ENCODE measurements around the gene PLXNA4.
A peak's percentile ranks its signal among the peaks of the same experiment; 100 is the strongest.

Gene PLXNA4

DNA sequence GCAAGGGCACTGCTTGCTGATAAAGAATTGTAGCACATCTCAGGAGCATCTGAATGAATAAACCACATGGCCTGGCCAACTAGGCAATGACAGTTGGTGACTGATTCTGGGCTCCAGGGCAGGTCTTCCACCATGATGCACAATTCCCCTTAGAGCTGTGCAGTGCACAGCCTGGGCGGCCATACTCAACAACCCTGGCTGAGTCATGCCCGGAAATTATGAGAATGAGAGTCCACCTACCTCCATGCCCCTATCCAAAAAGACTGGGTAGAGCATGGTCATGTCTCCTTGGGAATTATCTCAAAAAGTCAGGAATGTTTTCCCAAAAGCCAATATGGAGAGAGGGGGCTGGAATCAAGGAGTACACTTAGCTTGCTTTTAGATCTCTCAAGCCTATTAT, 425.6 kb downstream of the PLXNA4 start:
- DNase-seq (ENCODE audit: low read depth, low spot score), result no peak

DNA sequence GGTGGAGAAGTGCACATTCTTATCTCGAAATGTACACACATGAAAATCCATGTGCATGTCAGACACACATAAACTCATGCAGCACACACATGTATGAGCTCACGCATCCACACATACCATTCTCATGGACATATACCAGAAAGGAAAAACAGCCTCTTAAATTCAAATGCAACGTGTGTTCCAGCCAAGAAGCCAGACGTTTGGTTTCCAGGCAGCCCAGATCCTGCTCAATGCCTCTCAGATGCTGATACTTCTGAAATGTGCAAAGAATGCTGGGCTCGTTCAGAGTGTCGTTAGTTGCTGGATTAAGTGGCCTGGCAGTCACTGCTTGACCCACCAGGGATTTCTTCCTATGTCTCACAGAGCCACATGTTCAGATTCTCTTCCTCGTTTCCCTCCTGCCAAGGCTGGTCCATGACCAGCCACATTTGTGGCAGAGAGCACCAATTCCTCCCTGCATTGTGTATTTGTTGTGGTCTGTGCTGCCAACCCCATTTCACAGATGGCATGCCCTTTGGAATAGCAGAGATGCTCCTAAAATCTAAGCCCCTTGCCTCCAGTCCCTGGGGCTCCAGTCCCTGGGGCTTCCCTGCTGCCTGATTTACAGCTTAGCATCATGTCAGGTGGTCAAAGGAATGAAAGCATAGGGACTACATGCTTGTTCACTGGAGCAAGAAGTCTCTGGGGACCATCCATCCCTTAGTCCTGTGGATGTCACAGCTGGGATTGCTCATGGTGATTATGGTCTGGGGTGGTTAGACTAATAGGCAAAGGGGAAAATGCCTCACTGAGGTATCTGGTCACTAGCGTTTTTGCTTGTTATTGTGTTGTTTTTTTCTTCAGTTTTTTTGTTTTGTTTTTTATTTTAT, 426.6 kb downstream of the PLXNA4 start:
- no peak for DNase-seq (ENCODE audit: low read depth, low spot score)

DNA sequence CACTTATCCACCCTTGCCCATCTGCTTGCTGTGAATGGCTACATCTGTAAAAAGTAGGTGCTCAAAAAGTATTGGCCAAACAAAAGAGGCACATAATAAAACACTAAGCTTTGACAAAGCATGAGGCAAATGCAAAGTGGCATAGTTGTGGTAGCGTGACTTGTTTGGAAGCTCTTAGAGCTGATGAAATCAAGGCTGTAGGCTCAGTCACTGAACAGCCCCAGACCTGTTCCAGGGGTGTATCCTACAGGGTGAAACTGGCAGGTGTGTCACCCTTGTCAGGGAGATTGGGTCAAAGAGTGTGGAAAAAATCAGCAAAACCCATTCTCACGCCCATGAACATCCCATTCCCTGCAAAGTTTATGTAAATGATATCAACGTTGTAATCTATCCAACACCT, 427.4 kb downstream of the PLXNA4 start:
- DNase-seq (ENCODE audit: low read depth, low spot score), result no peak

DNA sequence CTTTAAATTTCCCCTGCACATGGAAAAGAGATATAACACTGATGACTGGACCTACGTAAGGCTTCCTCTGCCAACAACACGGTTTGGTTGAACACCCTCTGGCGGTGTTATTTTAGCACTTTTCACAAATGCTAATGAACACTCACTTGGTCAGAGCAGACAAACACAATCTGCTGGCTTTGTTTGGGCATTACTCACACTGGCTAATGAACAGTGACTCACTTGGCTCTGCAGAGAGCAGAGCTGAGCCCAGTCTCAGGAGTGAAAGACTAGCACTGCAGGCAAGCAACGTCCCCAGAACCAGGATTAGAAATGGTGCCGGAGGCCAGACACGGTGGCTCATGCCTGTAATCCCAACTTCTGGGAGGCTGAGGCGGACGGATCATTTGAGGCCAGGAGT, 430.8 kb downstream of the PLXNA4 start:
- DNase-seq (ENCODE audit: low read depth, low spot score), result peak; percentile 97

DNA sequence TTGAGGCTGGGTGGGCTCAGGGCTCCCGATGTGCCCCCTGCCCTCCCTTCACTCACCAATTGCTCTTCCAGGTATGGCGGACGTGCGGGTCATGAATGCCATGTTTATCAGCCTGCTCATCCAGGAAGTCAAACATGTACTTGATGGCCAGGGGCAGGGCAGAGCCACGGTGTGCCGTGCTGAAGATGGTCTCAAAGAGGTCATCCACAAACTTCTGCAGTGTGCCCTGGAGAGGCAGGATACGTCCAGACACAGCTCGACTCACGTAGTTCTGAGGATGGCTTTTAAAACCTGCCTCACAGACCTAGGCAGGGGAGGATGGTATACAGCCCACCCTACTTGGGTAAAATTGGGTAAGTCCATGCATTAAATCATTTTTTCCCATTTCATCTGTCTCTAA, 431.2 kb downstream of the PLXNA4 start:
- no peak for DNase-seq (ENCODE audit: low read depth, low spot score)

DNA sequence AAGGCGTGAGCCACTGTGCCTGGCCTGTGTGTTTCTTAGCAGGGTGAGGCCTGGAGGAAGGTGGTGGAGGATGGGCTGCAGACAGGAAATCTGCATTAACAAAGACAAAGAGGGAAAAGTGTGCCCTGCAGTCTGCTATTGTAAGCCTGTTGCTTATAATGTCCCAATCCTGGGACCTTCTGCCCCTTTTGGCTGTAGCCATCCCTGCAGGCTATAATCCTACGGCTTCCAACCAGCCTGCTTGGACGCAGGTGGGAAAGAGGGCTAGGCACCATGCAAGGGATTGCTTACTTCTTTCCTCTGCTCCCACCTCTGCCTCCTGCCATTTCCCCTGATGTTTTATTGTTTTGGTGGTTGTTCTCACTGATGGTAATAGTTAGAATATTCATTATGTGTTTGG, 434.3 kb downstream of the PLXNA4 start:
- no peak for DNase-seq (ENCODE audit: low read depth, low spot score)

DNA sequence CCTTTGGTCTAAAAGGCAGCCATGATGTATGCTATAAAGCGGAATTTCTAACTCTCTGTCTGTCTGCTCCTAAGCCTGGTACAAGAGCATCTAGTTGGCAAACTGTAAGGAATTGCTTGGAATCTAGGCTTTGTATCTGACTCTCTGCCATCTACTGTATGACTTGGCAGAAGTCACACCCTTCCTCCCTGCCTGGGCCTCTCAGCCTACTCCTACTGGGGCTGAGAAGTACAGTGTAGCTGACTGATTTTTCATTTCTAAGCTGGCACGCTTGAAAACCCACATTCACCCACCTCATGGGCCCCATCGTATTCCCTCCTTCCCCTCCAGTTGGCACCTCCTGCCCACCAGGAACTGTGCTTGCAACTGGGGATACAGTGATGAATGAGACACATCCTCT, 435.2 kb downstream of the PLXNA4 start:
- DNase-seq (ENCODE audit: low read depth, low spot score), result peak; percentile 54

DNA sequence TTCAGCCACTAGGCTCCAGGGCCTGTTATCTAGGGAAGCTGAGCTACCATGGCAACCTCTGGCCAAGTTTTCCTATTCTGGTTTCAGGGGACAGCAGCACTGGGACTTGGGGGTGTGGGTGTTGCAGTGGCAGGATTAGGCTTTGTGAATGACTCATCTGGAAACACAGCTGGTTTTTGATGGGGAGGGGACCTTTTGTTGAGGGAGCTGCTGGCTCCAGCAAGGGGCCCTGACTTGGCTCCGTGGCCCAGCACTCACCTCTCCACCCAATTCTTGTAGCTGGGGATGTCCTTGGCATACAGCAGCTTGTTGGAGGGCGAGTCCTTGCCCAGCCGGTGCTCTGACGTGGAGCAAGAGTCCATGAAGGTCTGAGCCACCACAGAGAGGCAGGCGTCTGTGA, 435.9 kb downstream of the PLXNA4 start:
- DNase-seq (ENCODE audit: low read depth, low spot score), result peak; percentile 22

DNA sequence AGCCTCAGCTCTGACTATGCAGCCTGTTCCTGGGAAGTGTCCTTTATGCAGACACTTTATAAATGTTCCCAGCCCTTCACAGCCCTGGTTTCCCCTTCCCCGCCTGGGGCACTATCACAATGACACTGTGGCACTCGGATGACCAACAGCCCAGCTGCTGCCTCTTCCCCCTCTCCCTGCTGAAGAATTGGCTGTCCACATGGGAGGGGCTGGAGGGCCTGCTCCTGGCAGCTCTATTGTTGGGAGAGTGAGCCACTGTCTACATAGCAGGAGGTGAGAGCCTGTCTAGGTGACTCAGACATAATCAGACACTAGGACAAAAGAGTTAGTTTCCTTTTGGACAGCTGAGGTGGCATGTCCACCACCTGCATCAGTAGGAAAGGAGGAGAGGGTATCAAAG, 437.5 kb downstream of the PLXNA4 start:
- peak; percentile 57 for DNase-seq (ENCODE audit: low read depth, low spot score)

DNA sequence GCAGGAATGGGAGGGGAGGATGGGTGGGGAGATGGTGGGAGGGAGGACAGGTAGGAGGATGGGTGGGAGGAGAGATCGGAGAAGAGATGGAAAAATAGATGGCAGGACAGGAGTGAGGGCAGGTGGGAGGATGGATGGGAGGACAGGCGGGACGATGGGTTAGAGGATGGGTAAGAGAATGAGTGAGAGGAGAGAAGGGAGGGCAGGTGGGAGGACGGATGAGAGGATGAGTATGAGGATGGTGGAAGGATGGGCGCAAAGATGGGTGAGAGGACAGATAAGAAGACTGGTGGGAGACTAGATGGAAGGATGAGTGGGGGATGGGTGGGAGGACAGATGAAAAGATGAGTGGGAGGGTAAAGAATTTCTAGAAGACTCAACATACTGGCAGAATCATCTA, 438.6 kb downstream of the PLXNA4 start:
- no peak for DNase-seq (ENCODE audit: low read depth, low spot score)

DNA sequence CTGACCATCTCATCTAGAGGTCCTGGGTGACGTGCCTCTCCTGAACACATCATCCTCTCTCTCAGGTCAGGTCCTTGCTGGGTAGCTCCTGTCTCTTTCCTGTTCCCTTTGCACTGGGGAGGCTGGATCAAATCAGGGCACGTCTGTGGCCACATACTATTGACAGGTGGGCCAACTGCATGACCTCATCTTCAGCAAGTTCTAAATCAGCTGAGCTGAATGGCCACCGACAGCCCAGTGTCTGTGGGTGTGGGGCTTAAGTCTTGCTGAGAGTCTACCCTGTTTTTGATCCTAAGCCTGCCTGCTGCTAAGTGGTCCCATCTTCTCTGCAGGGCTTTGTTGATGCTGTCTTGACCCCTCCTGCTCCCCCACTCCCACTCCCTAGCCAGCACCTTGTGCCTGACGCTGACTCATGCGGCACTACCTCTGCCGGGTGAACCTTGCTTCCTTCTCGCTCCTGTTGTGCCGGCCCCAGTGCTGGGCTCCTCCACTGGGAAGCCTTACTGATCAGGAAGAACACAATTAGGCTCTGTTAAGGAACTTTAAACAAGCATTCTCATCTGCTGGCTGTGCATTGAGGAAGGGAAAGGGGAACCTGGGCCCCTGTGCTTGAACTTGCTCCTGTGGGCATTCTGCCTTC, 440.4 kb downstream of the PLXNA4 start:
- no peak for DNase-seq (ENCODE audit: low read depth, low spot score)

DNA sequence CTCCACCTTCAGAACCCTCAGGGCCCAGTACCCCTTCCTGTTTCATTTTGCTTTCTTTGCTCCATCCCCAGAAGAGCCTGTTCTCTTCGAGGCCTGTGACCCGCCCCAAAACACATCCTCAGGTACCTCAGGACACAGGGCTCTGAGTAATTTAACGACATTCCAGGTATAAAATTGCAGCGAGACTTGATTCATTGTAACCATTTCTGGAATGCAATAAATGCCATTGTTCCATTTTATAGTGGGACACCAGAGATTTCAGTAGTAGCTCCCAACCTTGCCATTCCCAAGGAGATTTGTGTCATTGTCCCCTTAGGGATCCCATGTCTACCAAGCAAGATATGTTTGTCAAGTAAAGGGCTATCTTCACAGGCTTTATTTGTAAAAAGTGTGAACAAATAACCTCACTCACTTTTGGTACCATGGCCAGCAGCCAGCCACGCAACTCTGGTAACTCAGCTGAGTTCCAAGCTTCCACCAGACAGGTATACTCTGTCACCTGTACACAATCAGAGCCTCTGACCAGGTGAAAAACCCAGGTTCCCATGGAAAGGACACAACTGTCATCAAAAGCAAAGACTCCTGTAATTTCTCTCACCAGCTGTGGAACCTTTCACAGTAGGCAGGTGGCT, 441.3 kb downstream of the PLXNA4 start:
- DNase-seq (ENCODE audit: low read depth, low spot score), result no peak

DNA sequence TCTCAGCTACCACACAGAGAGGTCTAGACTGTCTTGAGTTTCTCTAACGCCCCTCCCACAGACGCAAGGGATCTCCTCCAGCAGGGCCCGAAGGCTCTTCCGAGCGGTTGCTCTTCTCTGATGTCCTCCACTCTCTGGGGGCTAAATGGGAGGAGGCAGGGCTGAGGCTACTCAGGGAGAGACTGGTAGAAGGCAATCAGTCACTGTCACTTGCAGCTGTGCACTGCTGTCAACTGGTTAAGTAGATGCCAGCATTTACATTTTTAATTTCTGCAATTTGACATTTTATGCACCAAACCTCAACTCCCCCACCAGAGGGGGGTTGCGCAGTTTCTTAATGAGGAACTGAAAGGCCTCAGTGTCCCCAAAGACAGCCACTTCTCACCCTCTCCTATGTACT, 442.8 kb downstream of the PLXNA4 start:
- DNase-seq (ENCODE audit: low read depth, low spot score), result no peak

DNA sequence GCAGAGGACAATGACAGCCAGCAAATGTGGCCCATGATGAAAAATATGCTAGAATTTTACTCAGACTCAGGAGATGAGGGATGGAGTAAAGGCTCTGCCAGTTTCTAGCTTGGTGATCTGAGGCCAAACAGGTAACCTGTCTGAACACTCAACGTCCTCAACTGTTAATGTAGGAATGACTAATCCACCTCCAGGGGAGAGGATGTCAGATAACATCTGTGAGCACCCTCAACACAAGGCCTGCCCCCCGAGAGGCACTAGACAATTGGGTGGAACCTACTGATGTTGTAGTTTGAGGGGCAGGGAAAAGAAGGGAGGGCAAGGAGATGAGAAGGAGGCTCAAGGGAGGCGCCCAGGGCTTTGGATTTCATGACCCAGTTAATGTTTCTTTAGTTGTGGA, 445.1 kb downstream of the PLXNA4 start:
- DNase-seq (ENCODE audit: low read depth, low spot score), result no peak

DNA sequence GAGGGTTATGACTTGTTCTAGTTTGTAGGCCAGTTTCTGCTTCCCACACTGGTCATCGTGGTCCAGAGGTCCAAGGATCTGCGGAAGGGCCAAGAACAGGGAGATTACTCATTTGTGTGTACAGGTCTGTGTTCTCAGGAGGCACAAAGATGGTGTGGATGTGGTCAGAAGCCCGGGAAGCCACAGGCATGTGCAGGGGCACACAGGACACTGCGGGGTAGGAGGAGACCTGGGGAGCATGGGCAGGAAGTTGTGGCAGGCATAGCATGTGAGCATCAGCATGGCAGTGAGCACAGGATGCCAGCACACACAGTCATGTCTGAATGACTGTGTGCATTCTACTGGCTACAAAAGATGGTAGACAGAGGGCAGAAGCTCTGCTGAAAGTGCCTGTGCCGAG, 445.8 kb downstream of the PLXNA4 start:
- DNase-seq (ENCODE audit: low read depth, low spot score), result peak; percentile 49

DNA sequence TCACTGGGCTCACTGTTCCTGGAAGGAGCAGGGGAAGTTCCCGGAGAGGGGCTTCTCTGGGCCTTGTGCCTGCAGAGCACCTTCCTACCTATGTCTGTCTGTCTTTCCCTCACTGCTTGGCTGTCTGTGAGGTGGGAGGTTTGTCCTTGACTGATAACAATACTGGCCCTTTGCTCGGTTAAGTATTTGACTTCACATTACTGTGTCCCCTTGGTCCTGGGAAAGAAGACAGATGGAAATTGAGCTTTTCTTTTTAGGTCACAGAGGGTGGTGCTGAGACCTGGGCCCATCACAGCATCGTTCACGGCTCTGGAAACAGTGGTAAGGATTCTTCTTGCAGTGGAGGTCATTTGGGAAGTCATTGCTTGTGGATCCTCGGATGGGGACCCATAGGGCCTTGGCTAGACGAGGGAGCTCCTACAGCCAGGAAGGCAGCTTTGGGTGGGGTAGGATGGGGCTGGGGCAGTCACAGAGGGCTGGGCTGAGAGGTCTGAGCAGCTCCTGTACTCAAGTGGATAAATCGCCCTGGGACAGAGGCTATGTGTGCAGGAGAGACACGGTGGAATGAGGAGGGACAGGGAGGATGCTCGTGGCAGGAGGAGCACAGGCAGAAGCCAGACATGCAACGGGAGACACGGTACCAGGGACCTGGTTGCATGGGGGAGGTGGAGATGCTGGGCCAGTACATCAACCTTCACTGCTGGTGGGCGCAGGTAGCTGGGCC, 450.2 kb downstream of the PLXNA4 start:
- no peak for DNase-seq (ENCODE audit: low read depth, low spot score)

DNA sequence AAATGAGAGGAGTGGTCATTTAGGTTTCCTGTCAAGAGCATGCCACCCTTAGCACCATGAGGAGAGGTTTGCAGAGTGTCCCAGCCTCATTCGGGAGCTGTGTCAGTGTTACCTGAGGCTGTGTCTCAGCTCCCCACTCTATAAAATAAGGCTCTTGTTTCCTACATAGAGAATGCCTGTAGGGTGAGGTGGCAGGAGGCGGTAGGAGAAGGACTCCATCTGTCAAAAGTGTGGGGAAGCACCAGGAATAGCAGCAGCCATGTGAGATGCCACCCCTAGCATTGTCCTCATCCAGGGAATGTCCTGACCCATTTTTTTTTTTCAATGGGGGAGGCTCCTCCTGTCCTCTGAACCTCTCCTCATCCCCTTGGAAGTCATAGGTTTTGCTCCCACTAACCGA, 451.2 kb downstream of the PLXNA4 start:
- no peak for DNase-seq (ENCODE audit: low read depth, low spot score)

DNA sequence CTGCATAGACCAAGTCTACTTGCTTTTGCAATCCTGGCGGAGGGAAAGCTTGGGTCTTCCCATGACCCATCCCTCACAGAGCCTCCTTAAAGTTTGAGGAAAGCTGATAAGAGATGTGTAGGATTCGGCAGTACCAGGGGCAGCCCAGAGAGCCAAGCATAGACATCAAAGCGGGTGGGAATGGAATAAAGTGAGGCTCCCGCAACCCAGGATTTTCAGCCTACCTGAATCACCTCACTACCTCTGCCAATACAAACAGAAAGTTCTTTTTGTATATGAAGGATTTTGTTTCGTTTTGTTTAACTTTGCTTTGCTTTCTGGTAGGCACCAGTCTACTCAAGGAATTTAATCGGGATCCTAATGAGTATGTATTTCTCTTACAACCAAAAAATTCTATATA, 451.7 kb downstream of the PLXNA4 start:
- no peak for DNase-seq (ENCODE audit: low read depth, low spot score)

DNA sequence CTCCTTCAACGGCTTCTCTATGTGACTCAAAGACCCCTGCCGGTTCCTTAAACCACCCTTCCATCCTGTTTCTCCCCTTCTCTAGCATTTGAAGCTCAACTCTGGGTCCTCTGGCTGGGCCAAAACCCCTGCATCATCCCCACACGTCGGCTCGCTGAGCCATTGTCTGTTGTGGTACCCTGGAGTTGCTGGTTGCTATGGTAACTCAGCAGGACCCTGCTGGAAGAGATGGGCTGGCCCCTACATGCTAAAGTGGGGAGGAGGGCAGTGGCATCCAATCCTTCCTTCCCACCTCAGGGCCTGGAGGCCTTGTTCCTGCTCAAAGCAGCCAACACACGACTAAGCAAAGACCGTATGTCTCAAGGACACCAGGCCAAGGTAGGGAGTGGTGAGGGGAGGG, 452.5 kb downstream of the PLXNA4 start:
- no peak for DNase-seq (ENCODE audit: low read depth, low spot score)

DNA sequence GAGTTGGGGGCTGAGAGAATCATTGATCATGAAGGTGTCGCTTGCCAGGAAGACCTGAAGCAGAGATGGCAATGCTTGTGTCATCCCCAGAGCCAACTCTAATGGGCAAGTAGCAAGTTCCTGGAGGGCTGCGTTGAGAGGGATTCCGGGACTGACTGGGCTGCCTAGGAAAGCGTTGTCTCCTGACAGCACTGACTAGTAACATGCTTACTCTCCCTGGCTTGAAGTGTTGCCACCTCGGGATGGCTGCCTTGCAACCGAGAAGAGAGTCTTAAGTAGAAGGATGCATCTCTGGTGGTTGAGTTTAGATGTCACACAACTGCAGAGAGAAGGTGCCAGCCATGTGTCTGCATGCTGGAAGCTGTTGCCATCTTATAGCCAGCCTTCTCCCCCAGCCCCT, 453.4 kb downstream of the PLXNA4 start:
- DNase-seq (ENCODE audit: low read depth, low spot score), result no peak

DNA sequence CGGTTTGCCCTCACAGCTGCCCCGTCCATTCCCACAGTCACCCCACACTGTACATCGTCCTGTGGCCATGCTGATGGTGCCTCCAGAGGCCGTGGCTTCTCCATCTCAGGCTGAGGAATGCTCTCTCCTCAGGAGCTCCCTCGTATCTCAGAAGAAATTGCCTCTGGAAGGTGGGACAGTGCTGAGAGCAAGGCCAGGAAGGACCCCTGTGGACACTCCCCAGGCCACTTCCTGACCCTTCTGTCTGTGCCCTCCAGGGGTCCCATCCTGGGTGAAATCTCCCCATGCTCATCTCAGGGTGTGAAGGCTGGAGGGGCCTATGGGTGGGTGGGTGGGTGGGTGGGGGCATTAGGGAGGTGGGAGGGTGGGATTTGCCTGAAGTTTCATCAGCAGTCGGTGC, 454.3 kb downstream of the PLXNA4 start:
- no peak for DNase-seq (ENCODE audit: low read depth, low spot score)

DNA sequence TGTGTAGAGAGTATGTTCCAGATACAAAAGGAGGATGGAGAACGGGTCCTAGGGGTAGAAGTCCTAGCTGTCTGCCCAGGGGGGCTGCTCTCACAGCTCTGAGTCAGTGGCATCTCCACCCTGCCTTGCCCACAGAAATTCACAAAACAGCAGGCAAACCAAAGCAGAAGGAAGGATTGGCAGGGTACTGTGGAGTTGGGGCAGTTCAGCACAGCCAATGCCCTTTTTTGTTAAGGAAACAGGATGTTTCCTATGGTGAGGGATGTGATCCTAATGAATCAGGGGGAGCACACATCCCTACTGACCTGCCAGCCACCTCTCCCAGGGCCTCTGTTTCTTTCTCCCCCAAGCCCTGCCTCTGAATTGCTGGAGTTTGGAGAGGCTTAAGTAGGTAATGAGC, 457.6 kb downstream of the PLXNA4 start:
- DNase-seq (ENCODE audit: low read depth, low spot score), result no peak
